HG02943 (cell line): ENCODE results near the gene IGF1R.

Source experiments
- ATAC-seq: cut with Tn5 transposase; IDR thresholded peaks from one replicate; pipeline ENCODE4 v1.9.1; 2021; ENCODE audit warnings: mild to moderate bottlenecking, low read depth, moderate library complexity; ENCODE audit not compliant: unreplicated experiment

Gene IGF1R

GRCh38 chr15:98699591-98700424, 51.5 kb downstream of the IGF1R start:
- ATAC-seq: no peak

- no peak for ATAC-seq
Measured at GRCh38 chr15:98700519-98700918, 52.2 kb downstream of the IGF1R start.

- ATAC-seq: no peak
Measured at GRCh38 chr15:98703126-98703685, 54.9 kb downstream of the IGF1R start.

- ATAC-seq: no peak
Measured at GRCh38 chr15:98705070-98705469, 56.7 kb downstream of the IGF1R start.

GRCh38 chr15:98706387-98706786, 58.0 kb downstream of the IGF1R start:
- no peak for ATAC-seq

GRCh38 chr15:98706986-98707385, 58.6 kb downstream of the IGF1R start:
- ATAC-seq: no peak

GRCh38 chr15:98708037-98708590, 59.8 kb downstream of the IGF1R start:
- ATAC-seq: no peak

- no peak for ATAC-seq
Measured at GRCh38 chr15:98711810-98712209, 63.5 kb downstream of the IGF1R start.

GRCh38 chr15:98712845-98713584, 64.7 kb downstream of the IGF1R start:
- ATAC-seq: no peak

GRCh38 chr15:98713585-98714001, 65.3 kb downstream of the IGF1R start:
- ATAC-seq: no peak

GRCh38 chr15:98714922-98715321, 66.6 kb downstream of the IGF1R start:
- ATAC-seq: no peak

- ATAC-seq: no peak
Measured at GRCh38 chr15:98715401-98715800, 67.1 kb downstream of the IGF1R start.

GRCh38 chr15:98715890-98716443, 67.6 kb downstream of the IGF1R start:
- ATAC-seq: no peak

GRCh38 chr15:98717371-98717770, 69.0 kb downstream of the IGF1R start:
- no peak for ATAC-seq

GRCh38 chr15:98717942-98718341, 69.6 kb downstream of the IGF1R start:
- no peak for ATAC-seq

- no peak for ATAC-seq
Measured at GRCh38 chr15:98718426-98719136, 70.2 kb downstream of the IGF1R start.

- no peak for ATAC-seq
Measured at GRCh38 chr15:98719137-98719740, 70.9 kb downstream of the IGF1R start.

GRCh38 chr15:98720031-98720430, 71.7 kb downstream of the IGF1R start:
- ATAC-seq: no peak

- no peak for ATAC-seq
Measured at GRCh38 chr15:98720577-98721565, 72.5 kb downstream of the IGF1R start.
